HUDEP-2 (cell line): ENCODE data around the gene ENTPD2.

Experiments
- DNase-seq, 76 experiments: peaks; one replicate each; lab custom pipeline; 2025; ENCODE audit not compliant: unreplicated experiment in 76 of 76; lab: John Stamatoyannopoulos, UW

ENTPD2 gene

GRCh38 chr9:137032858-137033257, 21.0 kb downstream of the ENTPD2 start:
- DNase-seq = no peak

DNA sequence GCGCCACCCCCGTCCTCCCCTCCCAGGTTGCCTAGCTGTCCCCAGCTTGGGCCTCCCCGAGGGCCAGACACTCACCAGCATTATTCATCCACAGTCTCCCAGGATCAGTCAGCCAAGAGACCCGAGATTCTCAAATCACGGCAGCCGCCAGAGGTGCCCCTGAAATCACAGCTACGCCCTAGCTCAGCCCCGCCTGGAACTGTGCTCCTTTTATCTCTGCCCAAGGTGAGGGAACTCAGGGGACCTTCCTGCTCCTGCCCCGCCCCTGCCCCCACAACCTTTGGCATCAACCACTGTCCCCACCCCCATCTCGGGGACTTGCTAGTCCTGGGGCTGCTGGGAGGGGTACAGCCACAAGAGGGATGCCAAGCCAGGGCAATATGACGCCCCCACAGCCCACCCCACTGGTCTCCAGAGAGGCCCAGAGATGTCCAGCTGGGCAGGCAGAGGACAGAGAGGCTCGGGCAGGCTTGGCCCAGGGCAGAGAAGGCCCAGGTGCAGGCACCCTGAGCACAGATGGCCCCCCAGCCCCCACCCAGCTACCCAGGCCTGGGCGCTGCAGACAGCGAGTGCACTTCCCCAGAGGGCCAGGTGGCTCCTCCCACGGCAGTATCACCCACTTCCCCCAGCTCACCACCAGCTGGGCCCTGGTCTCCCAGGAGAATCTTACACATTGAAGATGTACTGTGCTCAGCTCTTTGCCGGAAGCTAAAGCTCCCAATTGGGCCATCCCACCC, 21.8 kb downstream of the ENTPD2 start, which contains the start of gene FUT7:
Gene FUT7 (minus strand): TSS at position 185 of the 737 bp plus-strand sequence. CDS start 97 bp downstream, at position 88.
- no peak for DNase-seq

DNA sequence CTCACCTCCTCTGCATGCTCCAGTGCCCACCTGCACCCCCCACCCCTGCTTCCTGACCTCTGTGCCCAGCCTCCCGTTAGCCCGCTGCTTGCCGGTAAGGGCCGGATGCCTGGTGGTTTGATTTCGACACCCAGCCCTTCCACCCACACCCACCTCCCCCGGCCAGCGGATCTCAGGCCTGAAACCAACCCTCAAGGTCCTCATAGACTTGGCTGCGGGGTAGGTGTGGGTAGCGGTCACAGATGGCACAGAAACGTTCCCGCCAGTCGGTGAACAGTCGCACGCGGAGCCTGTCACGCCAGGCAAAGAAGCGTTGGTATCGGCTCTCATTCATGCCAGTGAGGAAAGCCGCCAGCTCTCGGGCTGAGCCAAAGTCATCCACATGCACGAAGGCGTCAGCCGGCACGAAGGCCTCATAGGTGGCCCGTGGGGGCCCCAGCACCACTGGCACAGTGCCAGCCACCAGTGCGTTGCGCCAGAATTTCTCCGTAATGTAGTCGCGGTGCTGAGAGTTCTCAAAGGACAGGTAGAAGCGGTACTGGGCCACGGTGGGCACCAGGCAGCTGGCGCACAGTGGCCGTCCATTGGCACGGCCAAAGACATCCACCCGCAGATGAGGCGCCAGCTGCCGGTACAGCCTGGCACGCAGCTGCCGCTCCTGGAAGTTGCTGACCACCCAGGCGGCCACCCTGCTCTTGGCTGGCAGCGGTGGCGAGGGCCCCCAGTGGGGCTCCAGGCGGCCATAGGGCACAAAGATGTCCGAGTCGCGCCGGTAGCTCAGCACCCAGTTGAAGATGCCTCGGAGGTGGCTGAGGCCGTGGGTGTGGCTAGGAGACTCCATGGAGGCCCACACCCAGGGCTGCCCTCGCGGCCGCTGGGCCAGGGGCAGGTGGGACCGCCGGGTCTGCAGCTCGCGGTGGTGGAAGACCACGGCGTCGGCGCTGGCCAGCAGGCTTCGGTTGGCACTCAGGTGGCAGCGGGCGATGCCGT, 23.0 kb downstream of the ENTPD2 start:
- peak in 1 of 76 experiments; percentile 10 for DNase-seq

GRCh38 chr9:137030006-137030405, 23.9 kb downstream of the ENTPD2 start:
- DNase-seq = no peak

- peak in 60 of 76 experiments; percentile 9 to 75 (median 52) for DNase-seq
Measured at GRCh38 chr9:137029058-137029936, 24.6 kb downstream of the ENTPD2 start.

GRCh38 chr9:137028263-137029057, 25.4 kb downstream of the ENTPD2 start:
- DNase-seq = peak in 57 of 76 experiments; percentile 6 to 66 (median 42)

DNA sequence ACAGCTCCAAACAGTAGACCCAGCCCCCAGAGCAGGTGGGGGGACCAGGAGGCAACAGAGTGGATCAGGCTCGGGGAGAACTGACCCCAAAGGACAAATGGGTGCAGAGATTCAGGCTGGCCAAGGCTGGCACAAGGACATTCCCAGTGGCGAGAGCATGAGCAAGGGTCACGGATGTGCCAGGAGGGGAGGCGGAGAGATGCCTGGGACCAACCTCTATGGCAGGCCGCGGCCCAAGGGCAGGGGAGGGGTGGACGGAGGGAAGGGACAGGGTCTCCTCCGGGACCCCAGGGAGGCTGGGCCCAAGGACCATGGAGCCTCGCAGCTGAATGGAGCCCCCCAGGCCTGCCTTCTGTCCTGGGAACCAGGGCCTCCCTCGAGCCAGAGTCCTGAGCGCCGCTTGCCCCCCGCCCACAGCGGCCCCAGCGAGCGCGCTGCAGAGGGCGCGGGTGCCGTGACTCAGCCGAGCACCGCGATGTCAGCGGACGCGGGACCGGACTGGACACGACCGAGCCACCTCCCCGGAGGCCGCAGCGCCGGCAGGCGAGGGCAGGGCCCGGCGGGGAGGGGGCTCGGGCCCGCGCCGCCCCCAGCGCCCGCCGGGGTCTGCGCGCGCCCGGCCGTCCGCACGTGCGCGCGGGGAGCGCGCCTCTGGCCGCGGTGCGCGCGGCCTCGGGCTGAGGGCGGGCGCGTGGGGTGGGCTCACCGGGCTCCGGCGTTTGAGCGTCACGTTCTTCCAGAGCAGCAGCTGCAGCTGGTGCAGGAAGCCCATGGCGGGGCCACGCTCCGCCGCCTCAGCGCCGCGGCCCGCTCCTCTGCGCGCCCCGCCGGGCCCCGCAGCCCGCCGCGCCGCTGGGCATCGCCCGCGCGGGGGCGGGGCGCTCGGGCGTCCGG, 26.2 kb downstream of the ENTPD2 start, which contains the start of gene ABCA2:
Gene ABCA2 (minus strand): TSS at position 869 of the 894 bp plus-strand sequence. CDS start 97 bp downstream, at position 772.
- no peak for DNase-seq

DNA sequence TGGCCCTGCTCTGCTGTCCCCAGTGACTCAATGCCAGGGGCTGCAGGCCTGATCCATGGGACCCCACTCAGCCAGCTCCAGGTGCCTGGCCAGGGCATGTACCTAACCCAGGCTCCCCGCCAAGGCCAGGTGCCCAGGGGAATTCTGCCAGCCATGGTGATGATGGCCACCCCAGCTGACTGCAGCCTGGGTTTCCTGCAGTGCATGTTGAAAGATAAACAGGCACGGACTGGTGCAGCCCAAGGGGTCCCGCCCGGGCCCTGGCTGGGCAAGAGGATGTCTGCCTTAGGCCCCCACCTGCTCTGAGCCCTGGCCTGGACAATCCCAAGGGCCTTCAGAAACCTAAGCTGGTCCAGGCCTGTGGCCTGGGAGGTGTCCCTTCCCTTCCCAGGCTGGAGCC, 27.0 kb downstream of the ENTPD2 start:
- no peak for DNase-seq

DNA sequence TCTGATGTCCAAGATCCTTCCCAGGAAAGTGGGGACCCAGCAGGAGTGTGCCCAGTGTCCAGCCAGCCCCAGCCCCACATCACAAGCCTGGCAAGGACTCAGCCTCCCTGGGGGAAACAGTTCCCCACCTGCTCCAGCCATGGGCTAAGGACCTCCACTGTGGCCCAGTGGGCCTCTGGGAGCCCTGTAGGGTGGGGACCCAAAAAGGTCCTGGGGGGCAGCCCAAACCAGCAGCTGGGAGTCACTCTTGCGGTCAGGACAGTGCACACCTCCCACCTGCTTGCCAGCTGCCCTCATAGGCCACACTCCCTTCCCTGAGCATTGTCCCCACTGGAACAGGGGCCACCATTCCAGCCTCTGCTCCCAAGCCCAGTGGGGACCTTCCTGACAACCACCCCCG, 27.5 kb downstream of the ENTPD2 start:
- no peak for DNase-seq

GRCh38 chr9:137025517-137025966, 28.3 kb downstream of the ENTPD2 start:
- DNase-seq = no peak

- no peak for DNase-seq
Measured at GRCh38 chr9:137023583-137023991, 30.3 kb downstream of the ENTPD2 start.

GRCh38 chr9:137023157-137023556, 30.7 kb downstream of the ENTPD2 start:
- DNase-seq = no peak

- DNase-seq = no peak
Measured at GRCh38 chr9:137022662-137023008, 31.2 kb downstream of the ENTPD2 start.

DNA sequence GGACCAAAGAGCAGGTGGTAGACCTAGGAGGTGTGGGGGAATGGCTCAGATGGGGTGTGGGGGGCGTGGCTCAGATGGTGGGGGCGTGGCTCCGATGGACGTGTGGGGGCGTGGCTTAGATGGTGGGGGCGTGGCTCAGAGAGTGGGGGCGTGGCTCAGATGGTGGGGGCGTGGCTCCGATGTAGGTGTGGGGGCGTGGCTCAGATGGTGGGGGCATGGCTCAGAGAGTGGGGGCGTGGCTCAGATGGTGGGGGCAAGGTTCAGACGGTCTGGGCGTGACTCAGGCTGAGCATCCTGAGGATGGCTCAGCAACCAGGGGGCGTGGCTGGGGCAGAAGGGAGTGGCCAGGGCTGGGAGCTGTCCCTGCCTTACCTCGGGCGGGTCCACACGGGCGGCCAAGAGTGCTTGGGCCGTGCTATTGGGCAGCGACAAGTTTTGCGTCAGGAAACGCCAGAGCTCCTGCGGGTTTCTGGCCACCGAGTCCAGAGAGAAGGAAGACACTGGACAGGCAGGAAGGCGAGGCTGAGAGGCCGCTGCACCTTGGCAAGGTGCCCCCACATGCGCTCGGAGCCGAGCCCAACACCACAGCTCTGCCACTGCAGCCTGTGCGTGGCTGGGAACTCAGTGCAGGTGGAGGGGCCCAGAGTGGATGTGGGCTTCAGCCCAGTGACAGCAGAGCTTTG, 31.7 kb downstream of the ENTPD2 start:
- DNase-seq = peak in 72 of 76 experiments; percentile 28 to 93 (median 80)

GRCh38 chr9:137021568-137021978, 32.3 kb downstream of the ENTPD2 start:
- no peak for DNase-seq

DNA sequence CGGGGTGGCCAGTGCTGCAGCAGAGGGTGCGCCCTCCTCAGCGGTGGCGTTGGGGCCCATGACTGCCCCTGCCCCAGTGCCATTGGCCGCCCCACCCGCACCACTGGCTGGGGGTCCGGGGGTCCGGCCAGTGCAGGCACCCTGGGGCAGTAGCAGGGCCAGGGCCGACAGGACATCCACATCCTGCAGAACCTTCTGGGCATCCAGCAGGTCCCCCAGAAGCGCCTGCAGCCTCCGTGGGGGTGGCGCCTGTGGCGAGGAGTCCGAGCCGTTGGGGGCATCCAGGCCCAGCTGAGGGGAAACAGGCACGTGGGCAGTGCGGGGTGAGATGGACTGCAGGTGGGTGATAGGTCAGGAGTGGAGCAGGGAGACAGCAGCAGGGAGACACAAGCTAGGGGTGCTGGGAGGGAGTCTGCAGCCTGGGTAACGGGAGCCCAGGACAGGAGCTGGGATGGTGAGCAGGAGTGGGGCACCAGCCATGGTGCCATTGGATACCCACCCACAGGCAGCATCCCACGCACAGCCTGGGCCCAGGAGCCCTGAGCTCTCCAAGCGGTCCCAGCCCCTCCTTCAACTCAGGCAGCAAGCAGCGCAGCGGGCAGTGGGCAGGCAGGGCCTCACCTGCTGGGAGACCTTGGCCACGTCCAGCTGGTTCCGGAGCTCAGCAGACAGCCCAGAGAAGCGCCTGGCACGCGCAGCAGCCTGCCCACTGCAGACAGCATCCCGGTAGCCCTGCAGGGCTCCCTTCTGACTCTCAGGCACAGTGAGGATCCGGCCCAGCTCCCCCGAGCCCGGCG, 32.9 kb downstream of the ENTPD2 start:
- DNase-seq = no peak
